Gastrocnemius medialis (tissue), 4 donors: Measurements from ENCODE around the gene MAD1L1. TPM values are rescaled to one million over a fixed set of nuclear protein-coding genes. Genes with fewer than 3 reads are reported as not detected.

ENCODE experiments used
- ATAC-seq, 2 donors: fragments of 150-250 bp; one replicate each; pipeline ENCODE4 v1.9.1; 2016
- DNase-seq, 2 donors: peaks; one replicate each; pipeline ENCODE4 v3.0.0-alpha.2; 2019
- H3K27ac ChIP-seq, 4 donors: fragments of 200-600 bp; sonication (generic); 1 replicate in 1 of 4; 2 replicates in 3 of 4; pipeline ENCODE4 v1.5.1; 2016 to 2018; ENCODE audit warnings: mild to moderate bottlenecking in 2 of 4, moderate library complexity in 1 of 4
- H3K27me3 ChIP-seq, 3 donors: fragments of 200-600 bp; sonication (generic) in 2 of 3; 1 replicate in 1 of 3; 2 replicates in 2 of 3; pipeline versions ENCODE4 v1.5.1 to v1.6.0; 2016 to 2019; ENCODE audit warnings: mild to moderate bottlenecking in 1 of 3, moderate library complexity in 1 of 3
- H3K36me3 ChIP-seq, 2 donors: fragments of 200-600 bp; sonication (generic) in 1 of 2; one replicate each; pipeline ENCODE4 v1.5.1; 2017 to 2018
- H3K4me1 ChIP-seq, 2 donors: fragments of 200-600 bp; sonication (generic) in 1 of 2; one replicate each; pipeline ENCODE4 v1.5.1; 2016 to 2017; ENCODE audit warnings: mild to moderate bottlenecking in 2 of 2
- H3K4me3 ChIP-seq, 4 donors: fragments of 200-600 bp; sonication (generic) in 3 of 4; 1 replicate in 1 of 4; 2 replicates in 3 of 4; pipeline ENCODE4 v1.5.1; 2016 to 2019; ENCODE audit warnings: mild to moderate bottlenecking in 2 of 4
- H3K9me3 ChIP-seq, 3 donors: fragments of 200-600 bp; sonication (generic) in 2 of 3; 1 replicate in 1 of 3; 2 replicates in 2 of 3; pipeline ENCODE4 v1.5.1; 2016 to 2019
- POLR2A ChIP-seq, 2 donors: fragments of 450-650 bp; IDR thresholded peaks; one replicate each; pipeline ENCODE4 v1.6.1; 2017; ENCODE audit warnings: antibody characterized with exemption in 2 of 2, mild to moderate bottlenecking in 2 of 2, moderate library complexity in 2 of 2
- in situ Hi-C, 4 donors: fragments of 200-750 bp; cut with MboI; loops; one replicate each; pipeline versions ENCODE4 v1.15.0 to v1.8.0; 2017; ENCODE audit warnings: low sequenced_read_pairs in 4 of 4
- intact Hi-C: fragments of 100-400 bp; cut with DNase I; formaldehyde crosslinking; loops from one replicate; pipeline ENCODE4 v1.15.1; 2023; ENCODE audit warnings: low total_unique reads
- total RNA-seq, 4 donors: library from RNA; depleted of rRNA; stranded (reverse); fragments of >200 nt; gene quantifications; one replicate each; pipeline versions ENCODE4 v1.1.0 to v1.2.3, GENCODE V29; 2016
- TF ChIP-seq, protein P1 (sequence below), 5 experiments: fragments of 450-650 bp in 3 of 5; fragments of 200-600 bp in 2 of 5; sonication (generic) in 2 of 5; IDR thresholded peaks in 4 of 5; conservative IDR thresholded peaks in 1 of 5; 1 replicate in 4 of 5; 2 replicates in 1 of 5; pipeline ENCODE4 v1.5.1; 2016 to 2019; ENCODE audit warnings: antibody characterized with exemption in 5 of 5, mild to moderate bottlenecking in 3 of 5, moderate library complexity in 3 of 5

The MAD1L1 gene
- total RNA-seq, 4 donors from 2014 or later, result 19.7 to 32.4 (median 22.7) TPM

DNA sequence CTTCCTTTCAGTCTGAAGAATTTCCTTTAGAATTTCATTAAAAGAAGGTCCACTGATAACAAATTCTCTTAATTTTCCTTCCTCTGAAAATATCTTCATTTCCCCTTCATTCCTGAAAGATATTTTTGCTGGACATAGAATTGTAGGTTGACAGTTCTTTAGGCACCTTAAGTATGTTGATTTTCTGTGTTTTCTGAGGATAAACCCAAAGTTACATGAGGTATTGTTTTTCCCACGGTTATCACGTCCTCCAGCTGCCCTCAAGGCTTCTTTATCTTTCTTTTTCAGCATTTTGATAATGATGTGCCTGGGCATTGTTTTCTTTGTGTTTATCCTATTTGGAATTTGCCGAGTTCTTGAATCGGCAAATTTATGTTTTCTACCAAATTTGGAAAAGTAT lies 457.4 kb downstream of the MAD1L1 start:
- Histone ChIP-seq H3K36me3 (no peaks in the 10 kb centered on the region), H3K4me3 (no peak overlapping the region), H3K27ac (no peak overlapping the region), H3K27me3 (peaks cover 0 to 4% (median 0%) of the 10 kb centered on the region in 3 donors), H3K4me1 (no peaks in the 10 kb centered on the region), H3K9me3 (no peaks in the 10 kb centered on the region)
- in situ Hi-C loops (no loop called here), intact Hi-C loops (no loop called here)
- TF ChIP-seq, protein P1, sequence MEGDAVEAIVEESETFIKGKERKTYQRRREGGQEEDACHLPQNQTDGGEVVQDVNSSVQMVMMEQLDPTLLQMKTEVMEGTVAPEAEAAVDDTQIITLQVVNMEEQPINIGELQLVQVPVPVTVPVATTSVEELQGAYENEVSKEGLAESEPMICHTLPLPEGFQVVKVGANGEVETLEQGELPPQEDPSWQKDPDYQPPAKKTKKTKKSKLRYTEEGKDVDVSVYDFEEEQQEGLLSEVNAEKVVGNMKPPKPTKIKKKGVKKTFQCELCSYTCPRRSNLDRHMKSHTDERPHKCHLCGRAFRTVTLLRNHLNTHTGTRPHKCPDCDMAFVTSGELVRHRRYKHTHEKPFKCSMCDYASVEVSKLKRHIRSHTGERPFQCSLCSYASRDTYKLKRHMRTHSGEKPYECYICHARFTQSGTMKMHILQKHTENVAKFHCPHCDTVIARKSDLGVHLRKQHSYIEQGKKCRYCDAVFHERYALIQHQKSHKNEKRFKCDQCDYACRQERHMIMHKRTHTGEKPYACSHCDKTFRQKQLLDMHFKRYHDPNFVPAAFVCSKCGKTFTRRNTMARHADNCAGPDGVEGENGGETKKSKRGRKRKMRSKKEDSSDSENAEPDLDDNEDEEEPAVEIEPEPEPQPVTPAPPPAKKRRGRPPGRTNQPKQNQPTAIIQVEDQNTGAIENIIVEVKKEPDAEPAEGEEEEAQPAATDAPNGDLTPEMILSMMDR (IDR thresholded peaks at IDR 0.05 in 4 of 5, conservative IDR thresholded peaks at IDR 0.05 in 1 of 5), result no peak
- no peak for TF ChIP-seq POLR2A (IDR thresholded peaks at IDR 0.05)
- no peak for ATAC-seq
- DNase-seq, result no peak

DNA sequence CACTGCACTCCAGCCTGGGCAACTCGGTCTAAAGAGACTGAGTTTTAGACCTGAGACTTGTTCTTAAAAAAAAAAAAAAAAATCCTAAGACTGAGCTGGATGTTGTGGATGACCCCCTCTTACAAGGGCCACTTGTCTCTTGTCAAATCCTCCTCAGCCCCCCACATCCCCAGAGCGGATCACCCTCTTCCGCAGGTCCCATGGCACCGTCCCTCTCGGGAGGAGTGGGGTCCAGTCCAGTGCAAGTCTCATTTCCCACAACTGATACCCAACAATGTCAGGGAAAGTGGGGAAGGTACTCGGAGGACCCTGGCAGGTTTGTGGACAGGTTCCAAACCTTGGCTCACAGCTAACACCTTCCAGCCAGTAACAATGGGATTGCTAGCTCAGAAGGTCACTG lies 462.4 kb downstream of the MAD1L1 start:
- ATAC-seq, result no peak
- H3K36me3 ChIP-seq, result no peaks in the 10 kb centered on the region
- intact Hi-C loops (no loop called here), in situ Hi-C loops (loop anchor here in 2 of 4 donors (25.0 kb wide), 1 partner anchor 183 kb away; no protein-coding TSS in a partner anchor)
- no peak overlapping the region for H3K27ac ChIP-seq
- no peak for DNase-seq
- TF ChIP-seq, protein P1 (IDR thresholded peaks at IDR 0.05 in 4 of 5, conservative IDR thresholded peaks at IDR 0.05 in 1 of 5), result no peak
- no peak for TF ChIP-seq POLR2A (IDR thresholded peaks at IDR 0.05)
- H3K4me1 ChIP-seq, result no peaks in the 10 kb centered on the region
- H3K4me3 ChIP-seq, result no peak overlapping the region
- H3K27me3 ChIP-seq, result no peaks in the 10 kb centered on the region
- H3K9me3 ChIP-seq, result no peaks in the 10 kb centered on the region

DNA sequence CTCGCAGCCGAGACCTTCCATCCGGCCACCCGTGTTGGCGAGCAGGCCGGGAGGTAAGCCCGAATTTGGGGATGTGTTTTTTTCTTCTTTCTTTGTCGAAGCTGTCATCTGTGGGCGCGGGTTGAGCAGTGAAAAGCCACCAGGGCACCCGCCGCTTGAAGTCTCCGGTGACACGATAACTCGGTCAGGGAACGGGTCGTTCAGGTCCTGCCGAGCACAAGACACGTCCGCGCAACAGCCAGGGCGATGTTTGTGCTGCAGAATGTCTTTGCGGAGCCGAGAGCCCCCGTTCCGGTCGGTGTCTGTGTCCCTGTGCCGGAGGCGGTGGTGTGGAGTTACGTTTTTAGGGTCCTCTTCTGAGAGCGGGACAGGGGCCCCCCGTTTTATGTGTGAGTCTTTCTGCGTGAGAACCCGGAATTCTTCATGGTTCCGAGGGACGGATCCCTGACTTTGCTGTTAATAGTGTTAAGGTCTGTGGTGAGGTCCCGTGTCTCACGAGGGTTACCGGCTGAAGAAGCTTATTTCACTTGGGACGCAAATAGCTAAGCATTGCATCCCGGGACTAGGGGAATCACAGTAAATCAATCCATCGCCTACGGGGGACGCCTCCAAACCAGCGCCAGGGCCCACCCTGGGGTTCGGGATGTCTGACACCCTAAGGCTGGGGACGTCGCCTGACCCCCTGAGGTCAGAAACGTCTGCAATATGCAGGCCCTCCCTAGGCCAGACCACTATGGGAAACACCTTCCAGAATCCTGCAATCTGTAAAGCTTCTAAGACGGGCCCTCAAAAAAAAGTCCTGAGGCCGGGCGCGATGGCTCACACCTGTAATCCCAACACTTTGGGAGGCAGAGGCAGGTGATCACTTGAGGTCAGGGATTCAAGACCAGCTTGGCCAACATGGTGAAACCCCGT lies 463.2 kb downstream of the MAD1L1 start:
- no peak for TF ChIP-seq POLR2A (IDR thresholded peaks at IDR 0.05)
- TF ChIP-seq, protein P1 (IDR thresholded peaks at IDR 0.05 in 4 of 5, conservative IDR thresholded peaks at IDR 0.05 in 1 of 5), result no peak
- ATAC-seq (no peak), DNase-seq (no peak)
- in situ Hi-C loops, result loop anchor here in 2 of 4 donors (25.0 kb wide), 1 partner anchor 182 kb away; no protein-coding TSS in a partner anchor
- Histone ChIP-seq H3K9me3 (no peaks in the 10 kb centered on the region), H3K4me1 (no peaks in the 10 kb centered on the region), H3K4me3 (no peak overlapping the region), H3K27me3 (no peaks in the 10 kb centered on the region), H3K27ac (no peak overlapping the region), H3K36me3 (no peaks in the 10 kb centered on the region)
- intact Hi-C loops, result no loop called here

DNA sequence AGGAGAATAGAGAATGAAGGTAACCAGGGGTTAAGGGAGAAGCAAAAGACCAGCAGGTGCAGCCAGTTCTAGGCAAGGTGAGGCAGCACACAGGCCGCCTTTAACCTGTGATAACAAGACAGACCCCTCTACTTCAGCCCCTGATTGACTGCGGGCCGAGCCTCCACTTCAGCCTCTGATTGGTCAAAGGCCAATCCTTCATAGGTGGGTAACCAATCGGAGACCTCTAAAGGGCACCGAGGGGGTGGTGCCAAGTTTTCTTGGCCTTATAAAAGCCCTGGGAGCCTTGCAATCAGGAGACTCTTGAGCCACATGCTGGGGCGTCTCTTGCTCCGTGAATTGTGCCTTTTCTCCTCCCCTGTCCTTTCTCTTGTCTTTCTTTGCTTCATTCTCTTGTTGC lies 463.9 kb downstream of the MAD1L1 start:
- ATAC-seq (no peak), DNase-seq (no peak)
- in situ Hi-C loops (loop anchor here in 2 of 4 donors (25.0 kb wide), 1 partner anchor 182 kb away; no protein-coding TSS in a partner anchor), intact Hi-C loops (no loop called here)
- no peaks in the 10 kb centered on the region for H3K9me3 ChIP-seq
- H3K27me3 ChIP-seq, result no peaks in the 10 kb centered on the region
- H3K27ac ChIP-seq, result no peak overlapping the region
- H3K36me3 ChIP-seq, result no peaks in the 10 kb centered on the region
- no peaks in the 10 kb centered on the region for H3K4me1 ChIP-seq
- TF ChIP-seq, protein P1 (IDR thresholded peaks at IDR 0.05 in 4 of 5, conservative IDR thresholded peaks at IDR 0.05 in 1 of 5), result no peak
- no peak for TF ChIP-seq POLR2A (IDR thresholded peaks at IDR 0.05)
- no peak overlapping the region for H3K4me3 ChIP-seq
